Measurements from ENCODE around the gene STARD9. TPM values are rescaled to one million over a fixed set of nuclear protein-coding genes. Genes with fewer than 3 reads are reported as not detected.

Gene STARD9
- total and polyA plus RNA-seq, 9 of the 15 experiments (the other 6 are each of a cell fraction or from before 2014, with no cell fraction given), result 0.45 to 6.0 (median 3.6) TPM

- TF ChIP-seq, protein P1, sequence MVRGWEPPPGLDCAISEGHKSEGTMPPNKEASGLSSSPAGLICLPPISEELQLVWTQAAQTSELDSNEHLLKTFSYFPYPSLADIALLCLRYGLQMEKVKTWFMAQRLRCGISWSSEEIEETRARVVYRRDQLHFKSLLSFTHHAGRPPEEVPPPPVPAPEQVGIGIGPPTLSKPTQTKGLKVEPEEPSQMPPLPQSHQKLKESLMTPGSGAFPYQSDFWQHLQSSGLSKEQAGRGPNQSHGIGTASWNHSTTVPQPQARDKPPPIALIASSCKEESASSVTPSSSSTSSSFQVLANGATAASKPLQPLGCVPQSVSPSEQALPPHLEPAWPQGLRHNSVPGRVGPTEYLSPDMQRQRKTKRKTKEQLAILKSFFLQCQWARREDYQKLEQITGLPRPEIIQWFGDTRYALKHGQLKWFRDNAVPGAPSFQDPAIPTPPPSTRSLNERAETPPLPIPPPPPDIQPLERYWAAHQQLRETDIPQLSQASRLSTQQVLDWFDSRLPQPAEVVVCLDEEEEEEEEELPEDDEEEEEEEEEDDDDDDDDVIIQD (CRISPR knock-in tag; IDR thresholded peaks at IDR 0.05), result no peak
- TF ChIP-seq RBM17 (IDR thresholded peaks at IDR 0.05; ENCODE audit: borderline replicate concordance, low read depth, low read length), result no peak
- peak; percentile 64; the same call in 1 of the 2 replicates for TF ChIP-seq CC2D1A (IDR thresholded peaks at IDR 0.05)
- TF ChIP-seq SMAD3 (CRISPR knock-in tag; conservative IDR thresholded peaks at IDR 0.05), result no peak
- TF ChIP-seq POLR2G (IDR thresholded peaks at IDR 0.05; ENCODE audit: low read depth, low read length), result no peak
- TF ChIP-seq CBFB (CRISPR knock-in tag; IDR thresholded peaks at IDR 0.05), result no peak
- TF ChIP-seq FOXA1 (IDR thresholded peaks at IDR 0.05; ENCODE audit: borderline replicate concordance), result 0 out of 2 replicates have a peak, but pooled peaks have one; percentile 52
- TF ChIP-seq ZNF384 (IDR thresholded peaks at IDR 0.05; ENCODE audit: low read depth, low read length), result no peak
- 0 out of 4 replicates have a peak, but pooled peaks of 1 of the 2 experiments have one; percentile 17 for TF ChIP-seq RCOR1 (IDR thresholded peaks at IDR 0.05; ENCODE audit: borderline replicate concordance in 1 of 2, low read depth in 2 of 2, low read length in 2 of 2)
- no peak for TF ChIP-seq THAP7 (CRISPR knock-in tag; IDR thresholded peaks at IDR 0.05)
- TF ChIP-seq NONO (IDR thresholded peaks at IDR 0.05; ENCODE audit: low read depth in 2 of 2, low read length in 1 of 2), result no peak
- TF ChIP-seq POU5F1 (IDR thresholded peaks at IDR 0.05; ENCODE audit: borderline replicate concordance, low read depth, low read length, partially characterized antibody), result no peak
- TF ChIP-seq, protein P2, sequence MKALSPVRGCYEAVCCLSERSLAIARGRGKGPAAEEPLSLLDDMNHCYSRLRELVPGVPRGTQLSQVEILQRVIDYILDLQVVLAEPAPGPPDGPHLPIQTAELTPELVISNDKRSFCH (CRISPR knock-in tag; IDR thresholded peaks at IDR 0.05), result no peak
- TF ChIP-seq, protein P2 (tag; IDR thresholded peaks at IDR 0.05), result no peak
- no peak for TF ChIP-seq GABPB1 (CRISPR knock-in tag; IDR thresholded peaks at IDR 0.05)
- TF ChIP-seq JUNB (CRISPR knock-in tag; conservative IDR thresholded peaks at IDR 0.05), result no peak
- no peak for TF ChIP-seq HDAC6 (IDR thresholded peaks at IDR 0.05; ENCODE audit: low read depth, low read length)
- TF ChIP-seq U2AF1 (optimal IDR thresholded peaks at IDR 0.05; ENCODE audit: low read depth, low read length), result no peak
- TF ChIP-seq NFYB (IDR thresholded peaks at IDR 0.05; ENCODE audit: extremely low read depth, insufficient read length), result peak; percentile 15
- no peak for TF ChIP-seq ZBTB5 (IDR thresholded peaks at IDR 0.05)
- TF ChIP-seq ZNF444 (CRISPR knock-in tag; IDR thresholded peaks at IDR 0.05), result no peak
- TF ChIP-seq PCBP2 (IDR thresholded peaks at IDR 0.05; ENCODE audit: low read depth, low read length, poor library complexity, severe bottlenecking), result no peak
Measured at GRCh38 chr15:42602501-42602900, 27.1 kb downstream of the STARD9 start (continued).
